ENCODE data around the gene FMNL2.

- TF ChIP-seq POLR2A (IDR thresholded peaks at IDR 0.05; ENCODE audit: low read depth, low read length) (no peak), POLR2AphosphoS5 (IDR thresholded peaks at IDR 0.05; ENCODE audit: low read depth, low read length) (no peak), TAF1 (IDR thresholded peaks at IDR 0.05; ENCODE audit: borderline replicate concordance, low read depth, low read length) (no peak)
Observed at GRCh38 chr2:152500772-152501171, 165.8 kb downstream of the FMNL2 start.
